Thoracic aorta (tissue), 2 donors: ENCODE results near the gene KRT72. TPM values are rescaled to one million over a fixed set of nuclear protein-coding genes. Genes with fewer than 3 reads are reported as not detected.

Experiments
- ATAC-seq: fragments of 150-250 bp; one replicate; pipeline ENCODE4 v1.8.0; 2017; ENCODE audit warnings: low read depth; ENCODE audit not compliant: insufficient number of reproducible peaks, low FRiP score
- DNase-seq: peaks from one replicate; pipeline ENCODE4 v3.0.0-alpha.2; 2020; ENCODE audit warnings: low spot score
- H3K27ac ChIP-seq, 2 donors: fragments of 200-600 bp; sonication (generic); 1 replicate in 1 of 2; 2 replicates in 1 of 2; pipeline ENCODE4 v1.5.1; 2016; ENCODE audit warnings: mild to moderate bottlenecking in 2 of 2, moderate library complexity in 2 of 2
- H3K27me3 ChIP-seq: fragments of 200-600 bp; sonication (generic); replicated peaks from 2 replicates; pipeline ENCODE4 v1.6.0; 2016; ENCODE audit warnings: mild to moderate bottlenecking; ENCODE audit not compliant: insufficient read depth
- H3K36me3 ChIP-seq: fragments of 200-600 bp; sonication (generic); one replicate; pipeline ENCODE4 v1.5.1; 2016
- H3K4me1 ChIP-seq, 2 donors: fragments of 200-600 bp; sonication (generic); 1 replicate in 1 of 2; 2 replicates in 1 of 2; pipeline versions ENCODE4 v1.5.1 to v1.6.0; 2016; ENCODE audit warnings: low read depth in 2 of 2, mild to moderate bottlenecking in 1 of 2; ENCODE audit not compliant: control insufficient read depth in 1 of 2
- H3K4me3 ChIP-seq: fragments of 200-600 bp; sonication (generic); 2 replicates; pipeline ENCODE4 v1.5.1; 2016; ENCODE audit warnings: mild to moderate bottlenecking
- H3K9me3 ChIP-seq: fragments of 200-600 bp; sonication (generic); 2 replicates; pipeline ENCODE4 v1.5.1; 2016
- total RNA-seq, 2 donors: library from RNA; depleted of rRNA; stranded (reverse); fragments of >200 nt; gene quantifications; one replicate each; pipeline versions ENCODE4 v1.1.0 to v1.2.3, GENCODE V29; 2016
- TF ChIP-seq, protein P1 (sequence below): fragments of 200-600 bp; sonication (generic); IDR thresholded peaks from one replicate; pipeline ENCODE4 v1.5.1; 2019; ENCODE audit warnings: antibody characterized with exemption

The KRT72 gene
- total RNA-seq, 2 donors from 2014 or later = not detected

DNA sequence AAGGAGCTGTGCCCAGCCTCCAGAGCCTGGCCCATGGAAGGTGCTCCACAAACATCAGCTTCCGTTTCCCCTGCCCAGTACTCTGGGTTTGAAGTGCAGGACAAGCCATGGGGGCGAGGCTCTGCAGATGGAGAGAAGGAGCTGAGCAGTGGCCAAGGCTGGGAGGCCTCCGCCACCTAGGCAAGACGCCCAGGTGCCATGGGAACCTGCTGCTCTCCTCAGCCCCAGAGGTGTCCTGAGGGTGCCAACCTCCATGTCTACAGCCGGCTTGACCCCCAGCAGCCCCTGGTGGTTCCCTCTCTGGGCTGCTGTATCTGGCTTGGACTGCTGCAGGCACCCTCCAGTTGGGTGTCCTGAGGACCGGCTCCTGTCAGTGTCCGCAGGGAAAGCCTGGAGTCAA lies 60.7 kb downstream of the KRT72 start:
- Histone ChIP-seq H3K36me3 (no peaks in the 10 kb centered on the region), H3K4me1 (peaks cover 0 to 17% of the 10 kb centered on the region in 2 donors), H3K27ac (no peak overlapping the region), H3K27me3 (no peaks in the 10 kb centered on the region), H3K4me3 (no peak overlapping the region), H3K9me3 (no peaks in the 10 kb centered on the region)
- DNase-seq (no peak), ATAC-seq (no peak)
- TF ChIP-seq, protein P1, sequence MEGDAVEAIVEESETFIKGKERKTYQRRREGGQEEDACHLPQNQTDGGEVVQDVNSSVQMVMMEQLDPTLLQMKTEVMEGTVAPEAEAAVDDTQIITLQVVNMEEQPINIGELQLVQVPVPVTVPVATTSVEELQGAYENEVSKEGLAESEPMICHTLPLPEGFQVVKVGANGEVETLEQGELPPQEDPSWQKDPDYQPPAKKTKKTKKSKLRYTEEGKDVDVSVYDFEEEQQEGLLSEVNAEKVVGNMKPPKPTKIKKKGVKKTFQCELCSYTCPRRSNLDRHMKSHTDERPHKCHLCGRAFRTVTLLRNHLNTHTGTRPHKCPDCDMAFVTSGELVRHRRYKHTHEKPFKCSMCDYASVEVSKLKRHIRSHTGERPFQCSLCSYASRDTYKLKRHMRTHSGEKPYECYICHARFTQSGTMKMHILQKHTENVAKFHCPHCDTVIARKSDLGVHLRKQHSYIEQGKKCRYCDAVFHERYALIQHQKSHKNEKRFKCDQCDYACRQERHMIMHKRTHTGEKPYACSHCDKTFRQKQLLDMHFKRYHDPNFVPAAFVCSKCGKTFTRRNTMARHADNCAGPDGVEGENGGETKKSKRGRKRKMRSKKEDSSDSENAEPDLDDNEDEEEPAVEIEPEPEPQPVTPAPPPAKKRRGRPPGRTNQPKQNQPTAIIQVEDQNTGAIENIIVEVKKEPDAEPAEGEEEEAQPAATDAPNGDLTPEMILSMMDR = no peak

DNA sequence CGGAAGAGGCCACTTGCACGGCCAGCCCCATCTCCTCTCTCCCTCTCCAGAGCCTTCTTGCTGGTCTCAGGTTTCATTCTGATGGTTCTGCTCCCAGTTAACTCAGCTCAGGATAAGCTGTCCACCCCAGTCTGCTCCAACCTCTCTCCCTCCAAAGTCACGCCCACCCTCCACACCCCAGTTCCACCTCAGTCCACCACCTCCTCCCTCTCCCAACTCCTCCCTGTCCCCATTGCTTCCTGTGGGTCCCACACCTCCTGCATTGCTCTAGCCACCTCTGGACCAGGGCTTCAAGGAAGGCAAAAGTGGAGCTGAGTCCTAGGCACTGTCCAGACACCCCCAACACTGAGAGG lies 61.5 kb downstream of the KRT72 start:
- Histone ChIP-seq H3K36me3 (no peaks in the 10 kb centered on the region), H3K27me3 (no peaks in the 10 kb centered on the region), H3K9me3 (no peaks in the 10 kb centered on the region), H3K4me3 (no peak overlapping the region), H3K4me1 (peaks cover 0 to 12% of the 10 kb centered on the region in 2 donors), H3K27ac (no peak overlapping the region)
- TF ChIP-seq, protein P1 = no peak
- DNase-seq = no peak
- no peak for ATAC-seq

DNA sequence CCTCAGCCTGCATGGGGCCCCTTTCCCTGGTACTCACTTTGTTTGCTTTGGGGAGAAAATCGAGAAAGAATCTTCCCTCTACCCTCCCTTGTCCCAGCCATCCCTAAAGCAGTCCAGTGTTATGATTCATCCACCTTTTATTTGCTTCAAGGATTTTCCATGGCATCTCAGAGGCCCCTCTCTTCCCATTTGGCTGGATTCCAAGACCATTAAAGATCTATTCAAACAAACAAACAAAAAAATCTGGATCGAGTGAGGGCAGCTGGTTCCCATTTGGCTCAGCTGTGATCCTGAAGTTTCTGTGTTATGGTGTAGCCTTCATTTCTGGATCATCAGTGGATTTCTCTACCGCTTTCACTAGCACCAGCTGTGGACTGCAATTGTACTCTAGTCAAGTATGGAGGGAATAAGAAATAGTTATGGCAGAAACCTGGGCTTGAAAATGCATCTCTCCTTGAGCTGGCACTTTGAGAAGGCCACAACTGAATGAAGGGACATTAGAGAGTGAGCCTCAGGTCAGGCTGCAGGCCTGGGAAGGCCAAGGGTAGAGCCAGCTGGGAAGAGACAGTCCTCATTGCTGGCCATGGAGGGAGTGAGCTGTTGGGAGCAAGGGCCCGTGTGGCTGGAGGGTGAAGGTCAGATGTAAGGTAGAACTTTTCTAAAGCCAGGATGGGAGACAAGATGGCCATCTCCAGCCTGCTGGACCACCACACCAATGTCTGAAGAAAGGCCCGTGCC lies 62.0 kb downstream of the KRT72 start:
- Histone ChIP-seq H3K4me3 (no peak overlapping the region), H3K36me3 (no peaks in the 10 kb centered on the region), H3K9me3 (no peaks in the 10 kb centered on the region), H3K27ac (no peak overlapping the region), H3K27me3 (no peaks in the 10 kb centered on the region), H3K4me1 (peaks cover 0 to 6% of the 10 kb centered on the region in 2 donors)
- ATAC-seq = no peak
- TF ChIP-seq, protein P1 = no peak
- DNase-seq = no peak

DNA sequence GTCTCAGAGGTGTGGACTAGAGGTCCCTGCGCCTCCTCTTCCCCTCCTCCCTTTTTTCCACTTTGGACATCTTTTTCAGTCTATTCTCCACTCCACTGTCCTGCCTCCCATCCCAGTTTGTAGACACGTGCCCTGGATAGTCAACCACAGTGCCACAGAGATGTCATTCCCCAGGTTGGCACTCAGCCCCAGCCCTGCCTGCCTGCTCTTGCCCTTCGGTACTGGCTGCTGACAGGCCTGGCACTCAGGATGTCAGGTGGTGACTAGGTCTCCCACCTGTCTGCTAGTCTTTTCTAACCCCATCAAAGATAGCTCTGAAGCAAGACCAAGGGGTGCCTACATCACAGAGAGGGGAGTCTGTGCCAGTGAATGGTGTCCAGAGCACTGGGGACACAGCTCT lies 64.2 kb downstream of the KRT72 start:
- Histone ChIP-seq H3K4me3 (no peak overlapping the region), H3K27ac (no peak overlapping the region), H3K36me3 (no peaks in the 10 kb centered on the region), H3K4me1 (no peaks in the 10 kb centered on the region), H3K9me3 (no peaks in the 10 kb centered on the region), H3K27me3 (no peaks in the 10 kb centered on the region)
- DNase-seq (no peak), ATAC-seq (no peak)
- TF ChIP-seq, protein P1 = no peak

Other genes with a start within 250 kb of the KRT72 start
- gene KRT85, start 234.0 kb downstream of the KRT72 start, total RNA-seq = not detected
- not detected for gene KRT84, start 215.8 kb downstream of the KRT72 start, total RNA-seq
- not detected for gene KRT82, start 195.1 kb downstream of the KRT72 start, total RNA-seq
- not detected for gene KRT75, start 167.1 kb downstream of the KRT72 start, total RNA-seq
- gene KRT6B, start 149.3 kb downstream of the KRT72 start, total RNA-seq = under 1 TPM in 1 of 2 donors, not detected in 1; 0.41 TPM
- gene KRT6C, start 127.7 kb downstream of the KRT72 start, total RNA-seq = not detected
- under 1 TPM in 1 of 2 donors, not detected in 1; 0.68 TPM for gene KRT6A, start 108.2 kb downstream of the KRT72 start, total RNA-seq
- 1 to 10 TPM in 1 of 2 donors, not detected in 1; 7.6 TPM for gene KRT5, start 81.1 kb downstream of the KRT72 start, total RNA-seq
- gene KRT71, start 48.3 kb downstream of the KRT72 start, total RNA-seq = not detected
- gene KRT74, start 27.6 kb downstream of the KRT72 start, total RNA-seq = not detected
- not detected for gene KRT73, start 17.1 kb upstream of the KRT72 start, total RNA-seq
- 1 to 10 TPM in 1 of 2 donors, not detected in 1; 1.4 TPM for gene KRT2, start 50.7 kb upstream of the KRT72 start, total RNA-seq
- gene KRT1, start 78.9 kb upstream of the KRT72 start, total RNA-seq = 1 to 10 TPM in 1 of 2 donors, not detected in 1; 3.5 TPM
- gene KRT77, start 102.1 kb upstream of the KRT72 start, total RNA-seq = under 1 TPM in 1 of 2 donors, not detected in 1; 0.41 TPM
- not detected for gene KRT76, start 175.9 kb upstream of the KRT72 start, total RNA-seq
- gene KRT3, start 194.7 kb upstream of the KRT72 start, total RNA-seq = not detected
- not detected for gene KRT4, start 212.7 kb upstream of the KRT72 start, total RNA-seq
- gene KRT79, start 232.8 kb upstream of the KRT72 start, total RNA-seq = not detected
- not detected for gene KRT78, start 247.5 kb upstream of the KRT72 start, total RNA-seq